ENCODE results near the gene HTR3A. TPM values are rescaled to one million over a fixed set of nuclear protein-coding genes. Genes with fewer than 3 reads are reported as not detected.
A peak's percentile ranks its signal among the peaks of the same experiment; 100 is the strongest.

HTR3A gene
- total and polyA plus RNA-seq, 2 of the 13 experiments (the other 11 are each of a cell fraction or from before 2014, with no cell fraction given): not detected

- peak; percentile 22; the same call in 1 of the 2 replicates for TF ChIP-seq STAG1 (CRISPR knock-in tag; IDR thresholded peaks at IDR 0.05)
- TF ChIP-seq BATF2 (CRISPR knock-in tag; IDR thresholded peaks at IDR 0.05): no peak
- no peak for TF ChIP-seq YY1 (IDR thresholded peaks at IDR 0.05; ENCODE audit: insufficient read depth, insufficient replicate concordance, low read depth, low read length)
- no peak for TF ChIP-seq RXRB (CRISPR knock-in tag; IDR thresholded peaks at IDR 0.05; ENCODE audit: borderline replicate concordance)
- peak; percentile 23; the same call in 1 of the 2 replicates for TF ChIP-seq SMC3 (IDR thresholded peaks at IDR 0.05; ENCODE audit: low read length)
- TF ChIP-seq MED1 (CRISPR knock-in tag; IDR thresholded peaks at IDR 0.05): no peak
- TF ChIP-seq PRDM15 (CRISPR knock-in tag; IDR thresholded peaks at IDR 0.05): no peak
- no peak for TF ChIP-seq ZNF737 (CRISPR knock-in tag; IDR thresholded peaks at IDR 0.05; ENCODE audit: borderline replicate concordance)
- TF ChIP-seq DR1 (CRISPR knock-in tag; IDR thresholded peaks at IDR 0.05): no peak
- TF ChIP-seq CTCF (CRISPR knock-in tag; IDR thresholded peaks at IDR 0.05): 0 out of 2 replicates have a peak, but pooled peaks have one; percentile 11
- TF ChIP-seq ZSCAN5A (CRISPR knock-in tag; IDR thresholded peaks at IDR 0.05; ENCODE audit: borderline replicate concordance): no peak
- Histone ChIP-seq H2AFZ (ENCODE audit: low read length) (no peak overlapping the region), H3K27me3 (ENCODE audit: control insufficient read depth in 1 of 2, insufficient read depth in 2 of 2, low read length in 2 of 2) (peaks cover 3 to 12% of the 10 kb centered on the region in 2 experiments), H3K9ac (ENCODE audit: insufficient read depth, low read depth, low read length) (no peak overlapping the region), H3K4me2 (ENCODE audit: low read depth, low read length) (no peak overlapping the region), H4K20me1 (ENCODE audit: insufficient read depth, low read length) (no peaks in the 10 kb centered on the region), H3K27ac (ENCODE audit: extremely low read length, insufficient read depth, low read length) (no peak overlapping the region), H3K79me2 (ENCODE audit: insufficient read depth, low read length) (no peaks in the 10 kb centered on the region), H3K9me3 (ENCODE audit: low read length) (no peaks in the 10 kb centered on the region), H3K4me3 (replicated peaks in 1 of 3; ENCODE audit: insufficient read depth in 1 of 3, low read depth in 2 of 3, low read length in 3 of 3) (no peak overlapping the region), H3K4me1 (ENCODE audit: insufficient read depth, low read length) (no peaks in the 10 kb centered on the region), H3K36me3 (replicated peaks in 1 of 2; ENCODE audit: control insufficient read depth in 1 of 2, insufficient read depth in 2 of 2, low read length in 2 of 2) (no peaks in the 10 kb centered on the region)
- DNase-seq (ENCODE audit: low spot score) (peak; percentile 18), FAIRE-seq (no peak), ATAC-seq (peak; percentile 86)
- WGBS (ENCODE audit: low lambda C conversion rate): 10% methylated on average over 1 of the region's 1 CpG
- BruUV-seq (replicated peaks): no TSS peak
- POLR2A ChIA-PET: no interaction called here
- CTCF ChIA-PET (ENCODE audit: low intra/inter-chr PET ratio, low total read pairs): interaction anchor here (0.8 kb wide), 1 partner anchor 235 kb away, joined by 4 read pairs; no protein-coding TSS in a partner anchor
- intact Hi-C loops (cut with micrococcal nuclease; ENCODE audit: unreplicated experiment): no loop called here
- in situ Hi-C loops (cut with HindIII; ENCODE audit: extremely low pct_ligation_motif_present, low pct_unique_long_range_greater_than_20kb): no loop called here
Observed at GRCh38 chr11:114026355-114026754, 51.4 kb downstream of the HTR3A start.

Measured in HepG2 (cell line).